Measurements from ENCODE around the gene PPP1R3G. TPM values are rescaled to one million over a fixed set of nuclear protein-coding genes. Genes with fewer than 3 reads are reported as not detected.

The PPP1R3G gene
- total RNA-seq, 4 donors from 2014 or later: 0.10 to 1.1 (median 0.49) TPM; not detected in 1

DNA sequence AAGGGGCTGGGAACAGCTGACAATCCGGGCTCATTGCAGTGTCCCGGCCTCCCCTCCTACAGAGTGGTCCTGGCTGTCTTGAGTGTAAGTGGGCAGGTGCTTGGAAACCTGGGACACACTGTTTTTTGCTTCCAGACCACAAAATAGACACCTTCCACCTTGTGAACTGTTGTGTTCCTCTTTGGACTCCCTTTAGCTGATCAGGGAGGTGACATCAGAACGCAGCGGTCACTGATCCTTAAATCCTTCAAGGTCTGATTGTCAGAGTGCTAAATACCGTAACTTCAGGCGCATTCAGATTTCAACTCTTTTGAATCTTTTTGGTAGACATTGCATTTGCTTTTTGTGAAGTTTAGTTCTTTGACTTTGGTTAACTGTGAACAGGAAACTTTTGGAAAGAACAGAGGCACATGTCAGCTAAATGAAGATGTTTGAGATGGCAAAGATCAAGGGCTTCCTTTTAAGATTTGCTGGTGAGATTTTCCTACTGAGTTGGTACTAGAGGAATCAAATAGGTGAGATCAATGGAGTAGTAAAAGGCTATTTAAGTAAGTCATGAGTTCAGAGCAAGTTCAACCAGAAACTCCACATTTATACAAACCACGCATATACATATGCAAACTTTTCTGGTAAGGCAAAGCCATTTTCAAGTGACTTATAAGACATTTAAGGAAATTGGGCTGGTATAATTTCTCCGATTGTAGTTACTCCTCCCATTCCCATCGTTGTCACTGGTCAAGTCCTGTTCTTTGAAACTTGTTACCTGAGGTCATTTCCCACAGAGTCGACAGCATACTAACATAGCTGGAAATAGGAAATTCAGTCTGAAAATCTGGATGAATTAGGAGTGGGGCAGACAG lies 6.3 kb downstream of the PPP1R3G start:
- Histone ChIP-seq H3K4me3 (no peak overlapping the region), H3K9me3 (no peaks in the 10 kb centered on the region), H3K36me3 (no peaks in the 10 kb centered on the region), H3K4me1 (peaks cover 0 to under 1% of the 10 kb centered on the region in 2 donors), H3K27ac (no peak overlapping the region), H3K27me3 (peaks cover 0 to 7% (median 1%) of the 10 kb centered on the region in 3 donors)
- TF ChIP-seq POLR2A (IDR thresholded peaks at IDR 0.05) (no peak), CTCF (IDR thresholded peaks at IDR 0.05 in 4 of 5, conservative IDR thresholded peaks at IDR 0.05 in 1 of 5) (no peak)
- intact Hi-C loops (cut with DNase I; ENCODE audit: low total_unique reads): no loop called here
- ATAC-seq (no peak), DNase-seq (no peak)
- in situ Hi-C loops (cut with MboI; ENCODE audit: low sequenced_read_pairs in 4 of 4): no loop called here

- H3K27me3 ChIP-seq: no peaks in the 10 kb centered on the region
- in situ Hi-C loops (cut with MboI; ENCODE audit: low sequenced_read_pairs in 4 of 4) (no loop called here), intact Hi-C loops (cut with DNase I; ENCODE audit: low total_unique reads) (no loop called here)
- no peak for ATAC-seq
- no peaks in the 10 kb centered on the region for H3K4me1 ChIP-seq
- no peak overlapping the region for H3K27ac ChIP-seq
- TF ChIP-seq CTCF (IDR thresholded peaks at IDR 0.05 in 4 of 5, conservative IDR thresholded peaks at IDR 0.05 in 1 of 5) (no peak), POLR2A (IDR thresholded peaks at IDR 0.05) (no peak)
- no peaks in the 10 kb centered on the region for H3K9me3 ChIP-seq
- H3K36me3 ChIP-seq: no peaks in the 10 kb centered on the region
- DNase-seq: no peak
- H3K4me3 ChIP-seq: no peak overlapping the region
These were observed 8.3 kb downstream of the PPP1R3G start for GRCh38 chr6:5093231-5094015.

DNA sequence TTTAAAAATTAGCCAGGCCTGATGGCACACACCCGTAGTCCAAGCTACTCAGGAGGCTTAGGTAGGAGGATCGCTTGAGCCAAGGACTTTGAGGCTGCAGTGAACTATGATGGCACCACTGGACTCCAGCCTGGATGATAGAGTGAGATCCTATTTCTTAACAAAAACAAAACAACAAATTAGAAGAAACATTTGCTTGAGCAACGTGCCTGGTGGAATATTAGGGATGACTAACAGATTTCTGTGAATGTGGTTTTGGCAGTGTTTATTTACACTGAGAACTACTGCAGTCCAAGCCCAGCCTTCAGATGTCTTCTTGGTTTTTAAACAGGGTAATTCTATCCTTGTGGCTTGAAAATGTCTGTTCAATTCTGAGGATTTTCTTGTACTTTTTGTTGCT lies 9.2 kb downstream of the PPP1R3G start:
- H3K4me3 ChIP-seq: no peak overlapping the region
- intact Hi-C loops (cut with DNase I; ENCODE audit: low total_unique reads) (no loop called here), in situ Hi-C loops (cut with MboI; ENCODE audit: low sequenced_read_pairs in 4 of 4) (no loop called here)
- no peaks in the 10 kb centered on the region for H3K4me1 ChIP-seq
- H3K36me3 ChIP-seq: no peaks in the 10 kb centered on the region
- DNase-seq: no peak
- TF ChIP-seq CTCF (IDR thresholded peaks at IDR 0.05 in 4 of 5, conservative IDR thresholded peaks at IDR 0.05 in 1 of 5): no peak
- no peak for TF ChIP-seq POLR2A (IDR thresholded peaks at IDR 0.05)
- no peak overlapping the region for H3K27ac ChIP-seq
- H3K27me3 ChIP-seq: no peaks in the 10 kb centered on the region
- H3K9me3 ChIP-seq: no peaks in the 10 kb centered on the region
- ATAC-seq: no peak

- no peak overlapping the region for H3K4me3 ChIP-seq
- intact Hi-C loops (cut with DNase I; ENCODE audit: low total_unique reads) (no loop called here), in situ Hi-C loops (cut with MboI; ENCODE audit: low sequenced_read_pairs in 4 of 4) (no loop called here)
- no peak for ATAC-seq
- H3K27me3 ChIP-seq: no peaks in the 10 kb centered on the region
- H3K4me1 ChIP-seq: no peaks in the 10 kb centered on the region
- no peaks in the 10 kb centered on the region for H3K9me3 ChIP-seq
- no peaks in the 10 kb centered on the region for H3K36me3 ChIP-seq
- no peak for TF ChIP-seq POLR2A (IDR thresholded peaks at IDR 0.05)
- TF ChIP-seq CTCF (IDR thresholded peaks at IDR 0.05 in 4 of 5, conservative IDR thresholded peaks at IDR 0.05 in 1 of 5): no peak
- H3K27ac ChIP-seq: no peak overlapping the region
- no peak for DNase-seq
These were observed 10.1 kb downstream of the PPP1R3G start for GRCh38 chr6:5095236-5095635.
